BLaER1 treated with 17β-estradiol and CSF1 and Interleukin-3, amounts not matched to agents 10 nM and 100 nM (cell line): Measurements from ENCODE around the gene GTF2I.
"Not testable (repeated sequence)": the region's sequence is repeated elsewhere in the genome, so short reads cannot be mapped to it uniquely, and the experiment has no call there.

Source experiments
- H3K27ac ChIP-seq, 11 experiments: shearing (Covaris generic); formaldehyde crosslinking; 2 replicates each; pipeline ENCODE4 v1.8.1; 2022
- H3K27me3 ChIP-seq, 11 experiments: shearing (Covaris generic); formaldehyde crosslinking; 2 replicates each; pipeline ENCODE4 v1.8.1; 2022
- H3K36me3 ChIP-seq, 11 experiments: shearing (Covaris generic); formaldehyde crosslinking; 2 replicates each; pipeline ENCODE4 v1.8.1; 2022
- H3K4me1 ChIP-seq, 10 experiments: shearing (Covaris generic); formaldehyde crosslinking; 2 replicates each; pipeline ENCODE4 v1.8.1; 2022
- H3K4me2 ChIP-seq, 11 experiments: shearing (Covaris generic); formaldehyde crosslinking; 2 replicates each; pipeline ENCODE4 v1.8.1; 2022
- H3K4me3 ChIP-seq, 10 experiments: shearing (Covaris generic); formaldehyde crosslinking; 2 replicates each; pipeline ENCODE4 v1.8.1; 2022
- H3K9ac ChIP-seq, 11 experiments: shearing (Covaris generic); formaldehyde crosslinking; 2 replicates each; pipeline ENCODE4 v1.8.1; 2022
- H3K9me3 ChIP-seq, 11 experiments: shearing (Covaris generic); formaldehyde crosslinking; replicated peaks in 1 of 11; 2 replicates each; pipeline ENCODE4 v1.8.1; 2022
- H4K20me1 ChIP-seq, 11 experiments: shearing (Covaris generic); formaldehyde crosslinking; 2 replicates each; pipeline ENCODE4 v1.8.1; 2022
- Cebpa-rat ChIP-seq, 11 experiments: shearing (Covaris generic); IDR thresholded peaks; 2 replicates each; pipeline ENCODE4 v1.8.1; 2022

GTF2I gene

GRCh38 chr7:74684921-74685320, 27.4 kb downstream of the GTF2I start:
- no peaks in the 10 kb centered on the region for H3K27me3 ChIP-seq
- H3K9ac ChIP-seq, result no peak overlapping the region
- peaks cover 0 to 11% (median 0%) of the 10 kb centered on the region in 11 experiments; a peak in 8 of 22 replicates for H3K9me3 ChIP-seq
- H3K27ac ChIP-seq, result no peak overlapping the region
- peaks cover 29 to 100% (median 90%) of the 10 kb centered on the region in 11 experiments for H3K36me3 ChIP-seq
- no peak overlapping the region for H3K4me3 ChIP-seq
- H3K4me2 ChIP-seq, result no peak overlapping the region
- no peak for TF ChIP-seq Cebpa-rat (IDR thresholded peaks at IDR 0.05)
- H4K20me1 ChIP-seq, result peaks cover 92 to 100% (median 99%) of the 10 kb centered on the region in 11 experiments
- H3K4me1 ChIP-seq, result no peaks in the 10 kb centered on the region

DNA sequence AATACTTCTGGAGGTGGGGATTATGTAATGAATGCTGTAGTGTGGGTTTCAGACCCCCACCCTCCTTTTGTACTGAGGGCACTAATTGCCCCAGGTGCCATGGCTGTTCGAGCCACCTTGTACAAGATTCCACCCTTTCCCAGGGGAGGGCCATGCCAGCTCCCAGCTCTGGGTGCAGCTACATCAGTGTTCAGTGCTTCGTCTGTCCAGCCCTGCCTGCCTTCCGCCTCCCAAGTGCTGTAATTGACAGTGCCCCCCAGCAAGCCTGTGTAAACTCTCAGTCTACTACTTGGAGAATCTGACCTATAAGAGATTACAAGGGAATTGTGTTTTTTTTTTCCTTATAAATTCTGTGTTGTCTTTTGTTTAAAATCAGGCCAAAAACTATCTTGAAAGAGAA, 33.0 kb downstream of the GTF2I start:
- H3K9me3 ChIP-seq, result peaks cover 8 to 57% (median 51%) of the 10 kb centered on the region in 11 experiments; a peak in 20 of 22 replicates
- no peak overlapping the region for H3K4me2 ChIP-seq
- H3K9ac ChIP-seq, result no peak overlapping the region
- peaks cover 52 to 96% (median 69%) of the 10 kb centered on the region in 11 experiments for H4K20me1 ChIP-seq
- no peak overlapping the region for H3K27ac ChIP-seq
- H3K4me3 ChIP-seq, result no peak overlapping the region
- peaks cover 72 to 100% (median 94%) of the 10 kb centered on the region in 11 experiments for H3K36me3 ChIP-seq
- TF ChIP-seq Cebpa-rat (IDR thresholded peaks at IDR 0.05), result no peak
- no peaks in the 10 kb centered on the region for H3K4me1 ChIP-seq
- no peaks in the 10 kb centered on the region for H3K27me3 ChIP-seq

GRCh38 chr7:74704419-74704818, 46.9 kb downstream of the GTF2I start:
- H3K27me3 ChIP-seq, H3K4me3 ChIP-seq, H3K4me1 ChIP-seq, H3K4me2 ChIP-seq, H3K9ac ChIP-seq, H3K9me3 ChIP-seq, H3K27ac ChIP-seq: not testable (repeated sequence)
- peaks cover 99 to 100% (median 100%) of the 10 kb centered on the region in 11 experiments for H3K36me3 ChIP-seq
- peaks cover 0 to 87% (median 47%) of the 10 kb centered on the region in 11 experiments; a peak in 16 of 22 replicates for H4K20me1 ChIP-seq

DNA sequence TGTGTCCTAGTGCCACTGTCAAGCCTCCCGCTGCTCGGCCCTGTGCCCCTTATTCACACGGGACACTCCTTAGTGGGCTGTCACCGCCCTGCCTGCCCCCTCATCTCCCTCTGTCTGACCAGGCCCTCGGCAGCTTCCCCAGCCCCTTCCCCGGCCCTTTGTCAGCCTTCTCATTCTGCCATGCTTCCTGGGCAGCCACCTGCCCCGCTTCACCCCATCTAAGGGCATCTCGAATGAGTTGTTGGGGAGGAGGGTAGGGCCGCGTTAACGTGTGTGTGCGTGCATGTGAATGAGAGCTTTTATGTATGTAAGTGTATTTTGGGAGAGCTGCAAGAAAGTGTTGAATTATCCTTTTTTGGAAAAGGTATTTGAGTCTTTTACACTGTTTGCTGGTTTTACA, 49.7 kb downstream of the GTF2I start:
- Histone ChIP-seq H3K4me1 (no peaks in the 10 kb centered on the region), H3K27me3 (no peaks in the 10 kb centered on the region), H3K9ac (no peak overlapping the region), H3K36me3 (peaks cover 99 to 100% (median 100%) of the 10 kb centered on the region in 11 experiments), H4K20me1 (peaks cover 0 to 74% (median 31%) of the 10 kb centered on the region in 11 experiments; a peak in 15 of 22 replicates), H3K4me2 (no peak overlapping the region), H3K9me3 (peaks cover 8 to 20% (median 14%) of the 10 kb centered on the region in 11 experiments), H3K27ac (no peak overlapping the region), H3K4me3 (no peak overlapping the region)
- TF ChIP-seq Cebpa-rat (IDR thresholded peaks at IDR 0.05), result no peak

DNA sequence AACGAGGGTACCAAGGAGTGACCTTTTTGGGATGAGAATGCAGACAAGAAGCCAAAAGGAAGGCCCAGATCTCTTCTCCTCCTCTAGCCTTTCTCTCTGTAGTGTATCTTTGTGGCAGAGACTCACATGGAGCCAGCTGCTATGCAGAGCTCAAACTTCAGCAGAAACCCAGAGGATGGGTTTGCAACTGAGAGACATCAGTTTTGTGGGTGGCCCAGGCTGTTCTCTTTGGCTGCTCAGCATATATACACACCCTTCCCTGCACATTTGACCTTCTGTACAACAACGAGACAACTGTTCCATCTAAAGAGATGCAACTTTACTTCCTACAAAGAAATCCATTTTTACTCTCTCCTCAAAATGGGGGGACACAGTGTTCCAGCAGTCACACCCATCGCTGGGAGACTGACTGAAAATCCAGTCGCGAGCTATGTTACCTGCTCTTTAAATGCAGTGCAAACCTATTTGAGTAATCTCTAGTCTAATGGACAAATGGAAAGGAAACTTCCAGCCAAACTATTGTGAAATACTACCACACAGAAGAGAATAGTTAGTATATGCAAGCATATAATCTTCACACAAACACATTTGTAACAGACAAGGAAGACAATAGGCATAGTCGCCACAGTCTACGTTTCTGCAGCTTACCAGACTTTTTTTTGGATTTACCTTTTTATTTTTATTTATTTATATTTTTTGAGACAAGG, 51.2 kb downstream of the GTF2I start:
- H3K4me3 ChIP-seq, result no peak overlapping the region
- H3K4me1 ChIP-seq, result no peaks in the 10 kb centered on the region
- H3K9me3 ChIP-seq, result peaks cover 20 to 35% (median 28%) of the 10 kb centered on the region in 11 experiments
- TF ChIP-seq Cebpa-rat (IDR thresholded peaks at IDR 0.05), result peak in 4 of 11 experiments; percentile 13 to 54 (median 33); a peak in 4 of 22 replicates
- H3K36me3 ChIP-seq, result peaks cover 99 to 100% (median 100%) of the 10 kb centered on the region in 11 experiments
- no peak overlapping the region for H3K4me2 ChIP-seq
- no peak overlapping the region for H3K27ac ChIP-seq
- H4K20me1 ChIP-seq, result peaks cover 0 to 60% (median 26%) of the 10 kb centered on the region in 11 experiments; a peak in 13 of 22 replicates
- H3K27me3 ChIP-seq, result no peaks in the 10 kb centered on the region
- no peak overlapping the region for H3K9ac ChIP-seq

GRCh38 chr7:74709880-74710671, 52.6 kb downstream of the GTF2I start:
- Histone ChIP-seq H3K9ac (no peak overlapping the region), H3K4me3 (no peak overlapping the region), H3K27ac (no peak overlapping the region), H3K4me2 (no peak overlapping the region), H4K20me1 (peaks cover 0 to 50% (median 26%) of the 10 kb centered on the region in 11 experiments; a peak in 13 of 22 replicates), H3K36me3 (peaks cover 100% of the 10 kb centered on the region in 11 experiments), H3K9me3 (peaks cover 20 to 35% (median 28%) of the 10 kb centered on the region in 11 experiments), H3K4me1 (no peaks in the 10 kb centered on the region), H3K27me3 (no peaks in the 10 kb centered on the region)
- TF ChIP-seq Cebpa-rat (IDR thresholded peaks at IDR 0.05), result no peak

- no peak for TF ChIP-seq Cebpa-rat (IDR thresholded peaks at IDR 0.05)
- peaks cover 0 to 29% (median 9%) of the 10 kb centered on the region in 11 experiments; a peak in 11 of 22 replicates for H4K20me1 ChIP-seq
- no peak overlapping the region for H3K9ac ChIP-seq
- H3K4me3 ChIP-seq, result no peak overlapping the region
- H3K9me3 ChIP-seq, result peaks cover 20 to 35% (median 28%) of the 10 kb centered on the region in 11 experiments
- no peaks in the 10 kb centered on the region for H3K4me1 ChIP-seq
- peaks cover 99 to 100% (median 100%) of the 10 kb centered on the region in 11 experiments for H3K36me3 ChIP-seq
- H3K27me3 ChIP-seq, result no peaks in the 10 kb centered on the region
- H3K4me2 ChIP-seq, result no peak overlapping the region
- no peak overlapping the region for H3K27ac ChIP-seq
Measured at GRCh38 chr7:74713567-74713966, 56.0 kb downstream of the GTF2I start.

DNA sequence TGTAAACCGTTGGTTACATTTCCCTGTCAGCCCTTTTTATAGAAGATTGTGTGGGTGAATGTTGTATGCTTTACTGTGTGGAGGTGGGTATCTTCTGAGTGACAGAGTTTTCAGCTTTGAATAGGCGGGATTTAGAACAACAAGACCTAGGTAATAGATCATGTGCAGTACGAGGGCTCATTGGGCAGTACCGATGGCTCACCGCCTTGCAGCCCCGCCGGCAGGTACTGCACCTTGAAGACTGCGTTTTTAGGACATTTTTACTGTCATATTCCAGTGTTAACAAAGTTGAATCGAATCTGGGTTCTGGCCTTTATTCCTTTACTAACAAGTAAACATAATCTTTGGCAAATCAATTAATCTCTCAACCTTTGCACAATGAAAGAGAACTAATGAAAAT, 60.4 kb downstream of the GTF2I start:
- Histone ChIP-seq H3K4me2 (no peak overlapping the region), H3K27ac (no peak overlapping the region), H3K4me1 (no peaks in the 10 kb centered on the region), H3K9me3 (peaks cover 3 to 10% (median 9%) of the 10 kb centered on the region in 11 experiments; a peak in 21 of 22 replicates), H3K27me3 (no peaks in the 10 kb centered on the region), H4K20me1 (peaks cover 0 to 12% (median 4%) of the 10 kb centered on the region in 11 experiments; a peak in 7 of 22 replicates), H3K4me3 (no peak overlapping the region), H3K9ac (no peak overlapping the region), H3K36me3 (peaks cover 95 to 100% (median 99%) of the 10 kb centered on the region in 11 experiments)
- no peak for TF ChIP-seq Cebpa-rat (IDR thresholded peaks at IDR 0.05)

- H4K20me1 ChIP-seq, result peaks cover 0 to 12% (median 4%) of the 10 kb centered on the region in 11 experiments; a peak in 7 of 22 replicates
- H3K27ac ChIP-seq, result no peak overlapping the region
- peaks cover 95 to 100% (median 98%) of the 10 kb centered on the region in 11 experiments for H3K36me3 ChIP-seq
- H3K4me2 ChIP-seq, result no peak overlapping the region
- no peaks in the 10 kb centered on the region for H3K27me3 ChIP-seq
- TF ChIP-seq Cebpa-rat (IDR thresholded peaks at IDR 0.05), result no peak
- H3K4me3 ChIP-seq, result no peak overlapping the region
- peaks cover 0 to 6% (median 4%) of the 10 kb centered on the region in 11 experiments; a peak in 14 of 22 replicates for H3K9me3 ChIP-seq
- H3K9ac ChIP-seq, result no peak overlapping the region
- no peaks in the 10 kb centered on the region for H3K4me1 ChIP-seq
Measured at GRCh38 chr7:74718336-74718735, 60.8 kb downstream of the GTF2I start.
